K562 (cell line): ENCODE data around the gene TERC. TPM values are rescaled to one million over a fixed set of nuclear protein-coding genes. Genes with fewer than 3 reads are reported as not detected.

Experiments used
- CAMTA2 ChIP-seq: fragments of 250-450 bp; sonication (Bioruptor Pico); conservative IDR thresholded peaks from 2 replicates; pipeline ENCODE4 v1.5.1; 2022
- CBX1 ChIP-seq: sonication (generic); IDR thresholded peaks from 2 replicates; pipeline ENCODE4 v1.6.1; 2016; ENCODE audit warnings: antibody characterized with exemption, low read depth, mild to moderate bottlenecking
- CBX3 ChIP-seq, 2 experiments: IDR thresholded peaks; 1 replicate in 1 of 2; 2 replicates in 1 of 2; pipeline ENCODE4 v1.6.1; 2012; ENCODE audit warnings: inconsistent platforms in 2 of 2, low read length in 2 of 2, borderline replicate concordance in 1 of 2, control low read depth in 1 of 2
- CBX8 ChIP-seq: fragments of 200-600 bp; sonication (generic); IDR thresholded peaks from 2 replicates; pipeline ENCODE4 v1.6.1; 2012; ENCODE audit warnings: borderline replicate concordance, mixed run types, low read depth, mild to moderate bottlenecking, moderate library complexity, mixed read lengths, low read length, control low read depth, inconsistent platforms; ENCODE audit not compliant: poor library complexity, severe bottlenecking; ENCODE audit errors: extremely low read depth
- CHD4 ChIP-seq: fragments of 200-600 bp; sonication (generic); IDR thresholded peaks from 3 replicates; pipeline ENCODE4 v1.6.1; 2012; ENCODE audit warnings: low read depth, mild to moderate bottlenecking, mixed read lengths, low read length, inconsistent platforms; ENCODE audit not compliant: insufficient read depth, insufficient replicate concordance, poor library complexity, severe bottlenecking
- CSDE1 ChIP-seq, 2 experiments: fragments of 450-650 bp; IDR thresholded peaks; 2 replicates each; pipeline ENCODE4 v1.6.1; 2016; ENCODE audit warnings: mild to moderate bottlenecking in 1 of 2
- EHMT2 ChIP-seq: fragments of 450-650 bp; IDR thresholded peaks from 2 replicates; pipeline ENCODE4 v1.6.1; 2018; ENCODE audit warnings: antibody characterized with exemption
- ETV1 ChIP-seq: fragments of 450-650 bp; conservative IDR thresholded peaks from 2 replicates; pipeline ENCODE4 v1.6.1; 2016; ENCODE audit warnings: missing genetic modification characterization, control low read depth, low read depth, missing compliant biosample characterization
- HDAC2 ChIP-seq: fragments of 450-650 bp; IDR thresholded peaks from 2 replicates; pipeline ENCODE4 v1.6.1; 2016; ENCODE audit warnings: mild to moderate bottlenecking
- HMBOX1 ChIP-seq: sonication (generic); IDR thresholded peaks from 2 replicates; pipeline ENCODE4 v1.6.1; 2016
- MCM2 ChIP-seq: fragments of 450-650 bp; IDR thresholded peaks from 2 replicates; pipeline ENCODE4 v1.6.1; 2017; ENCODE audit warnings: low read depth, mild to moderate bottlenecking
- NR2F6 ChIP-seq: fragments of 450-650 bp; formaldehyde crosslinking; IDR thresholded peaks from 2 replicates; pipeline ENCODE4 v1.4.0; 2020; ENCODE audit warnings: mild to moderate bottlenecking
- PCBP1 ChIP-seq: fragments of 200-400 bp; formaldehyde crosslinking; IDR thresholded peaks from 2 replicates; pipeline ENCODE4 v1.6.1; 2018; ENCODE audit warnings: mild to moderate bottlenecking, low read depth, low read length; ENCODE audit not compliant: poor library complexity, severe bottlenecking
- PTBP1 ChIP-seq: fragments of 200-400 bp; formaldehyde crosslinking; IDR thresholded peaks from 2 replicates; pipeline ENCODE4 v1.6.1; 2017; ENCODE audit warnings: low read depth, low read length
- SIX5 ChIP-seq, 2 experiments: IDR thresholded peaks; 2 replicates each; pipeline ENCODE4 v1.6.1; 2011; ENCODE audit warnings: low read length in 2 of 2, borderline replicate concordance in 1 of 2, low read depth in 1 of 2, mild to moderate bottlenecking in 1 of 2, moderate library complexity in 1 of 2; ENCODE audit not compliant: insufficient read depth in 1 of 2
- SRF ChIP-seq, 2 experiments: fragments of 250-450, 450-650 bp in 1 of 2; sonication (Bioruptor Pico) in 1 of 2; sonication (generic) in 1 of 2; formaldehyde crosslinking; IDR thresholded peaks; 2 replicates each; pipeline versions ENCODE4 v1.5.0 to v1.5.1; 2020 to 2022; ENCODE audit warnings: mild to moderate bottlenecking in 1 of 2, missing genetic modification reagents in 1 of 2
- TSC22D4 ChIP-seq: fragments of 450-650 bp; IDR thresholded peaks from 2 replicates; pipeline ENCODE4 v1.6.1; 2016; ENCODE audit warnings: missing genetic modification characterization, missing biosample characterization, control low read depth
- WHSC1 ChIP-seq: IDR thresholded peaks from one replicate; pipeline ENCODE4 v1.6.1; 2012; ENCODE audit warnings: low read length, control low read depth, inconsistent platforms
- ZBTB17 ChIP-seq: fragments of 450-650 bp; formaldehyde crosslinking; IDR thresholded peaks from 2 replicates; pipeline ENCODE4 v1.4.0; 2020; ENCODE audit warnings: mild to moderate bottlenecking
- ZFP36 ChIP-seq: fragments of 150-350 bp; IDR thresholded peaks from 2 replicates; pipeline ENCODE4 v1.6.1; 2018; ENCODE audit warnings: low read length, low read depth; ENCODE audit not compliant: partially characterized antibody
- ZNF316 ChIP-seq: fragments of 450-650 bp; IDR thresholded peaks from 2 replicates; pipeline ENCODE4 v1.6.1; 2016
- ZNF41 ChIP-seq: fragments of 250-450 bp; sonication (Bioruptor Pico); conservative IDR thresholded peaks from 2 replicates; pipeline ENCODE4 v1.4.0; 2020; ENCODE audit warnings: mild to moderate bottlenecking
- ZNF695 ChIP-seq: fragments of 450-650 bp; formaldehyde crosslinking; IDR thresholded peaks from 2 replicates; pipeline ENCODE4 v1.4.0; 2020; ENCODE audit warnings: mild to moderate bottlenecking, moderate library complexity
- ZNF79 ChIP-seq: fragments of 250-450 bp; sonication (Bioruptor Pico); IDR thresholded peaks from 2 replicates; pipeline ENCODE4 v1.4.0; 2020; ENCODE audit warnings: low read depth, mild to moderate bottlenecking, moderate library complexity
- polyA plus RNA-seq, 8 experiments: library from polyadenylated mRNA; depleted of rRNA in 4 of 8; stranded (reverse) in 5 of 8; unstranded in 3 of 8; fragments of >200 nt; fragmentation: Nextera tagmentation in 2 of 8; fragmentation: Illumina TruSeq in 1 of 8; extraction: Ambion mirVana in 2 of 8; extraction: Trizol in 1 of 8; gene quantifications; 2 replicates each; pipeline versions ENCODE4 v1.2.1 to v1.2.3, GENCODE V29; 2011 to 2014; ENCODE audit warnings: inconsistent platforms in 1 of 8, missing spikeins in 1 of 8
- total RNA-seq, 7 experiments: library from RNA; depleted of rRNA in 6 of 7; stranded (reverse); fragments of >200 nt in 6 of 7; fragmentation: Illumina TruSeq in 2 of 7; extraction: Trizol in 2 of 7; gene quantifications; 2 replicates each; pipeline versions ENCODE4 v1.2.1 to v1.2.3, GENCODE V29; 2011 to 2021; ENCODE audit warnings: low replicate concordance in 1 of 7

Gene TERC
- total and polyA plus RNA-seq, 9 of the 15 experiments (the other 6 are each of a cell fraction or from before 2014, with no cell fraction given) = 0.77 to 234 (median 27.9) TPM; not detected in 3

- TF ChIP-seq HMBOX1 (no peak), MCM2 (no peak), ZBTB17 (peak; percentile 60; the same call in 1 of the 2 replicates), CBX1 (0 out of 2 replicates have a peak, but pooled peaks have one; percentile 11), CHD4 (no peak), ZNF316 (no peak), ZNF41 (CRISPR knock-in tag) (no peak), SIX5 (IDR thresholded peaks at IDR 0.05; ENCODE audit: borderline replicate concordance in 1 of 2, insufficient read depth in 1 of 2, low read depth in 1 of 2, low read length in 2 of 2) (no peak), NR2F6 (no peak), ZFP36 (no peak), CSDE1 (IDR thresholded peaks at IDR 0.05) (no peak), ZNF79 (no peak), ZNF695 (CRISPR knock-in tag) (no peak), PTBP1 (no peak), ETV1 (tag) (peak; percentile 45; the same call in 1 of the 2 replicates), EHMT2 (no peak), CBX3 (IDR thresholded peaks at IDR 0.05; ENCODE audit: borderline replicate concordance in 1 of 2, low read length in 2 of 2) (no peak), SRF (CRISPR knock-in tag; IDR thresholded peaks at IDR 0.05) (peak; percentile 96 to 99), CBX8 (no peak), PCBP1 (peak; percentile 85), CAMTA2 (CRISPR knock-in tag) (no peak), HDAC2 (no peak), TSC22D4 (no peak), WHSC1 (no peak)
These were observed 463 bp downstream of the TERC start (continued) for GRCh38 chr3:169764312-169764881.
